GM12801 (cell line): Measurements from ENCODE around the gene BRD4.

Experiments used
- TF ChIP-seq, protein P1 (sequence below): IDR thresholded peaks from one replicate; pipeline ENCODE4 v1.5.1; 2011; ENCODE audit warnings: control low read depth; ENCODE audit not compliant: insufficient read length; ENCODE audit errors: extremely low read depth

The BRD4 gene

DNA sequence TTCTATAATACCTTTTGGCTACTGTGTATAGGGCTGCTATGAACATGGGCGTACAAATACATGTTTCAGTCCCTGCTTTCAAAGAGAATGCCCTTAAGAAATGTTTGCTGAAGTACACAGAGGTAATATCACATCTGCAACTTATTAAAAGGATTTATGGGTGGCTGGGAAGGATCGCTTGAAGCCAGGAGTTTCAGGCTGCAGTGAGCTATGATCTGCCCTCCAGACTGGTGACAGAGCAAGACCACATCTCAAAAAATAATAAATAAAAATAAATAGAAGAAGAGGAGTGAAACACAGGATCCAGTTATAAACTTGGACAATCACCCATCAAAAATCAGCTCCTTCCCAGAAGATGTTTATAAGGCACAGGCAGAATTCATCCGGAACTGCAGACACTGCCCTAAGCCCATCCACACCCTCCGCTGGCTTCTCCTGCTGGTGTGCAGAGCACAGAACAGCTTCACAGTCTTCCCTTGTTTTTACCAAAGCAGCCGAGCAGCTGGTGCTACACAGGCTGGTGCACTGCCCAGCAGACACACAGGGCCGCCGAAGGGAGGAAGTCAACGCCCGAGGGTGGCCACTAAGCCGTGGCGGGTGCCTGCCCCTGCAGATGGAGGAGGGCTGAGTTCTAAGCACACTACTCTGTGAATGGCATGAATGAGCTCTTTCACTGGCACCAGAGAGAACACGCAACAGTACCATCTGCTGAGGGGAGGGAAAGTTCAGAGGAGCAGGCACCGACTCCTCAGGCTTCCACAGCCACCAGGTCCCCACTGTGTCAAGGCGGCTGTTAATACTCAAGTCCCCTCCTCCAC lies 44.0 kb downstream of the BRD4 start:
- TF ChIP-seq, protein P1, sequence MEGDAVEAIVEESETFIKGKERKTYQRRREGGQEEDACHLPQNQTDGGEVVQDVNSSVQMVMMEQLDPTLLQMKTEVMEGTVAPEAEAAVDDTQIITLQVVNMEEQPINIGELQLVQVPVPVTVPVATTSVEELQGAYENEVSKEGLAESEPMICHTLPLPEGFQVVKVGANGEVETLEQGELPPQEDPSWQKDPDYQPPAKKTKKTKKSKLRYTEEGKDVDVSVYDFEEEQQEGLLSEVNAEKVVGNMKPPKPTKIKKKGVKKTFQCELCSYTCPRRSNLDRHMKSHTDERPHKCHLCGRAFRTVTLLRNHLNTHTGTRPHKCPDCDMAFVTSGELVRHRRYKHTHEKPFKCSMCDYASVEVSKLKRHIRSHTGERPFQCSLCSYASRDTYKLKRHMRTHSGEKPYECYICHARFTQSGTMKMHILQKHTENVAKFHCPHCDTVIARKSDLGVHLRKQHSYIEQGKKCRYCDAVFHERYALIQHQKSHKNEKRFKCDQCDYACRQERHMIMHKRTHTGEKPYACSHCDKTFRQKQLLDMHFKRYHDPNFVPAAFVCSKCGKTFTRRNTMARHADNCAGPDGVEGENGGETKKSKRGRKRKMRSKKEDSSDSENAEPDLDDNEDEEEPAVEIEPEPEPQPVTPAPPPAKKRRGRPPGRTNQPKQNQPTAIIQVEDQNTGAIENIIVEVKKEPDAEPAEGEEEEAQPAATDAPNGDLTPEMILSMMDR: no peak

DNA sequence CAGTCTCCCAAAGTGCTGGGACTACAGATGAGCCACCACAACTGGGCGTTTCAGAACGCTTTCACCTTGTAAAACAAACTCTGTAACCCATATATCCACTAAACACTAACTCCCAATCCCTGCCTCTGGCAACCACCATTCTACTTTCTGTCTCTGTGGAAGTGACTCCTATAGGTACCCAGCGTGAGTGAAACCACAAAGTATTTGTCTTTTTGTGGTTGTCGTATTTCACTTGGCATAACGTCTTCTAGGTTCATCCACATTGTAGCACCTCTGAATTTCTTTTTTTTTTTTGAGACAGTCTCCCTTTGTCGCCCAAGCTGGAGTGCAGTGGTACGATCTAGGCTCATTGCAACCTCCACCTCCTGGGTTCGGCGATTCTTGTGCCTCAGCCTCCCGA lies 44.8 kb downstream of the BRD4 start:
- TF ChIP-seq, protein P1: no peak

DNA sequence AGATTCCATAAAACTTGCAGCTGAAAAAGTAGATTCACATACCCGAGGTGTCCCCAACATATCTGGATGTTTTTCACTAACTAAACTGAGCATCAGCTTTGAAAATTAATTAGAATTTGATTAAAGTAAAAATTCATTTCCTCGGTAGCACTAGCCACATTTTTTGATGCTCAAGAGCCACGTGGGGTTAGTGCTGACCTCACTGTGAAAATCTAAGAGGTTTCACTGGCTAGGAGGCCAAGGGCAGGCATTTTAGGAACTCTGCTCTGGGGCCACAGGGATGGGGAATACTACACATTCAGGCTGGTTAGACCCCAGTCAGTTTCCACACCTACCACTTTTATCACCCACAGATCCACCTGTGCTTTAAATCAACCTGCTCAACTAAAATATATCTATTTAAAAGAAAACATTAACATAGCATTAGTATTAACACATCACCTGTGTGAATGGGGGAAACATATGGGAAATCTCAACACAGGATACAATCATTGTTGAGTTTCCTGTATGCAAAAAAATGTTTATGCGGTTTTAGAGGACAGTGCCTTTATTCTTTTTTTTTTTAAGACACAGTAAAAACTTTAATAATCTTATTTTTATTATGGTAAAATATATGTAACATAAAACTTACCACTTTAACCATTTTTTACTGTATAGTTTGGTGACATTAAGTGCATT lies 45.5 kb downstream of the BRD4 start:
- TF ChIP-seq, protein P1: no peak

DNA sequence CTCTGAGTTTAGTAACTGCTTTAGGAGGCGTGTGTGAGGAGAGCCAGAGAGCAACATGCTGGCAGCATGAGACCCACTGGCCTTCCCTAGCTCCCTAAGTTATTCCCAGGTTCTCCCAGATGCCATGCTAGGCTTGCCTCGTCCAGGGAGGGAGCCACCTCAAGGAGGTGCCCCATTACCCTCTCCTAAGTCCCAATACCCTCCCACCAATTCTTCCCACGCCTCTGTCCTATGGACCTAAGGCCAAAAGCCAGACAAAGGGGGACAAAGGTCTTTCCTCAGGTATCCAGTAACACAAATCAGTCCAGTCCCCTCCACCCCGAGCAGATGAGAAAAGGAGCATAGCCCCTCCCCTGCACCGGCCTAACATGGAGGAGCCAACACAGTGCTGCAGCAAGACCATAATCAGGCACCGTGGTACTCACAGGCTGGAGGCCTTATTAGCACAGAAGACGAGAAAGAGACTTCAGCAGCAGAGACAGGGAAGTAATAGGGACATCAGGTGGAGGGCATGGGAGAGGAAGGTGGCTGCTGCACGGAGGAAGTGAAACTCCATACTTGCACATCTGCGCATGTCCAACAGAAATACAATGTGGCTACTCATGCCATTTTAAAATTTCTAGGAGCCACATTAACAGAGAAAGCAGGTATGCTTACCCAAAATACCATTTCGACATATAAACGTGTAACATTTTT lies 46.3 kb downstream of the BRD4 start:
- TF ChIP-seq, protein P1: no peak

DNA sequence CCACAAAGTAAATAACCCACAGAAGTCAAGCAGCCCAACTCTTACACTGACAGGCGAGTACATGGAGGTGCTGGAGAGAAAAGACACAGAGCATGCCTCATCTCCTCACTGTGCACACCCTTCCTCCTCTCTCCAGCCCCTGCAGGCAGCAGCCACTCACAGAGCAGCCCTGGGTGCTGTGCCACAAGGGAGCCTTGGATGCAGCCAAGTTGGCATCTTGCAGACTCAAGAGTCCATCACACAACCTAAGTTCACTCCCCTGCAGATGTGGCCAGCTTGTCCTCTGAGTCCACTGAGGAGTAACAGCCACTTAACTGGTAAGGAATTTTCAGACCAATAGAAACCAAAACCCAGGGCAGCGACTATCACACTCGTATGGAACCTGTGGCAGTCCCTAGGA lies 47.4 kb downstream of the BRD4 start:
- TF ChIP-seq, protein P1: no peak

DNA sequence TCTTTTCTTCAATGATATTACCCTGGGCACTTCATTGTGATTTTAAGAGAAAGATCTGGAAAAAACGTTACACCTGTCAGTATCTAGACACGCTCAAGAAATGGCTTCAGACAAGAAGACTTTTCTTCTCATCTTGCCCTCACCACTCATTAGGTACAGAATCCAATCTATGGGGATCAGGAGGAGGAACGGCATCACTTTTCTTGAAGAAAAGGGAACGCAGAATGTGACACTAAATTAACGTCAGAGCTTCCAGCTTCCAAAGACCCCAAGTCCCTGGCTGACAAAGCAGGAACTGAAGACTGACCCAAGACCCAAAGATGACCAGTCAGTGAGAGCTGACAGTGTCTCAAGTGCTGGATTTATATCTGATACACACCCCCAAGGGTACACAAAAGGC lies 48.2 kb downstream of the BRD4 start:
- TF ChIP-seq, protein P1: no peak

DNA sequence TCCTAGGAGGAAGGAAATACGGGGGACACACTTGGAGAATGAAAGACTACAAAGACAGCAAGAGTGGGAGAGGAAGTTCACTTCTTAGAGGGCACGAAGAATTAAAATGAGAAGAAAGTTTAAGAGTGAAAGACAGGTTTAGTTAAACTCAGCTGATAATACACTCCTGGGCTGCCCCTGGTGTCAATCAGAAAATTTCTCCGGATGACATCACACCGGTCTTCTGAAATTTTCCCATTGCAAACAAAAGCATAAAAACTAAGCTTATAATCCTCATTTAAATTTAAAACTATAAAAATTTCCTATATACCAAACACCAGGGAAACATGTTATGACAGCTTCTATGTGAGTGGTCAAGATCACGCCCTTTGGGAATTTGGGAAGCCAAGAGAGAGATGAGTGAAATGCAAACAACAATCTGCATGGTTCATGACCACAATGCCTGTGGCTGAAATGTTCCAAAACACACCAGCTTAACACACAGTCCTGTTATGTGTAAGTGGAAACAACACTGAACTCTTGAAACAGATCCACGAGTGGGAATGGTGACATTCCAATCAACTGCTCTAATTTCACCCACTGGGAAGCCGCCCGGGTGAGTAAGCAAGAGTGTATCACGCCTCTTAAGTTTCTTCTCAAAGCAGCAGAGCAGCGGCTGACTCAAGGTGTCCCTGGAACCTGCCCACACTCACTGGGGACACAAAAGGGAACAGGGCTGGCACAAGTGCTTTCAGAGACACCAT lies 49.0 kb downstream of the BRD4 start:
- TF ChIP-seq, protein P1: no peak
